ENCODE measurements around the gene SIPA1L3.
"Not testable (repeated sequence)": the region's sequence is repeated elsewhere in the genome, so short reads cannot be mapped to it uniquely, and the experiment has no call there.

SIPA1L3 gene

GRCh38 chr19:38022791-38023670, 116.0 kb downstream of the SIPA1L3 start:
- no peak for DNase-seq (ENCODE audit: low read depth in 2 of 2)

DNA sequence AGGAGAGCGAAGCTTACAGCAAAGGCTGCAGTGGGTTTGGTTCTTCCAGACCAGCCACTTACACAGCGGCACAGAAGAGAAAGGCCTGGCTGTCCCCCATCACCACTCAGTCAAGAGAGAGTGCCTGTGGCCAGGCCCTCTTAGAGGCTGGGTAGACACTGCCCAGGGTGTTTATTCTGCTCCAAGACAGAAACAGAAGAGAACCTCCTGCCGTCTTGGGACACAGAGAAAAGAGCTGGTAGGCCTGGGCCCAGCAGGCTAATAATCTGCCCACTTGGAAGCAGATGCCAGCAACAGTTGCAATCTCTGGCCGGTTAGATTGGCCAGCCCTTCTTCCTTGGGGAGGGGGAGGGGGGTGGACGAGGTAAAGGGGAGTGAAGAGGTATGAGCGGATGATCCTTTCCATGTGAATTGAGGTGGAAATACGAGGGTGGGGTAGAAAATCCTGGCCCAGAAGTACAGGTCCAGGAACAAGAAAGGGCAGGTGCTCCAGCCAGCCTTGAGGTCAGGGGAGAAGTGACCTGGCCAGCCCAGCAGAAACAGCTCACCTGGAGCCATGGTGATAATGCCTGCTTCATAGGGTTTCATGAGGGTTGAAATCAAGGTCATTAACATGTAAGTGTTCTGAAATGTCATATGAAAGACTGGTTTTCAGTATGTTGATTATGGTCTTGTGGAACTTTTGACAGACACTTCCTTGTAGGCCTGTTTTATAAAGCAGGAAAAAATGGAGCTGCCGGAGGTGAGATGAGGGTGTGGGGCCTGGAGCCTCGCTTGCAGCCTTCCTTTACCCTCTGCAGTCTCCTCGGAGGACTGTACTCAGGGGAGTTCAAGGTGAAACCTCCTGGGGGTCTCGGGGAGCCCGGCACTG, 116.9 kb downstream of the SIPA1L3 start:
- DNase-seq (ENCODE audit: low read depth in 2 of 2): no peak

DNA sequence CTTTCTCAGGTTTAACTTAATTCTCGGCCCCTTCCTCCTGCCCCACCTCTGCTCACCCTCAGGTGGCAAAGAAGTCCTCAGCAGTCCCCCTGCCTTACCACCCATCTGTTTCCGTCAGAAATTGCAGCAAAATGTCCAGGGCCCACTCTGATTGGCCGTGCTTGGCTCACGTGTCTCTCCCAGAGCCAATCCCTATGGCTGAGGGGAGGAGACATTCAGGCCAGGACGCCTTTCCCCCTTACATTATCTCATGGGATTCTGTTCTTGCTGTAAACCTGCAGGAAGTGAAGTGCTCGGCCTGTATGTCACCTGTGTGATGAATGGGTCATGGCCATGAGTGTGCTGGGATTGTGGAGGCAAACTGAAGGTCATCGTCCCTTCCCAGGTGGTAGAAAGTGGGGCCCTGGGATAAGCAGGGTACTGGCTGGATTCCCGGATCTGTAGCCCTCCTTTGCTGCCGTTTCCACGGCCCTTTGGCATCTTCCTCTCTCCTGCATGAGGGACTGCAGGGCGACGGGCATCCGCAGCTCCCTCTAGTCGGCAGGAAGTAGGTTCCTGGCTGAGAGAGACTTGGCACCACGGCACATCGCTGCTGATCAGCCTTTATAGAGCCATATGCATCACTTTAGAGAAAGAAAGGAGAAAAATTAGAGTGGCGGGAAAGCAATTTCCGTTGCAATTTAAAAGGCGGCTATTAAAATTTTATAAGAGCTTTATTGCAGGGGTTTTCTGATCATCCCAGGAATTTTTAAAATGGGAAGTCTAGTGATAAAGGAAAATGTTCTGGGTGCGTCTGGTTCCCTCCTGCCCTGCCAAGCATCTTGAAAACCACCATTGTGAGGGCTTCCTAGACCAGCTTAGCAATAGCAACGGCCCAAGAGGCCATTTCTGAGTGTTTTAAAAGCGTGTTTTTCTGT, 118.2 kb downstream of the SIPA1L3 start:
- no peak for DNase-seq (ENCODE audit: low read depth in 2 of 2)

DNA sequence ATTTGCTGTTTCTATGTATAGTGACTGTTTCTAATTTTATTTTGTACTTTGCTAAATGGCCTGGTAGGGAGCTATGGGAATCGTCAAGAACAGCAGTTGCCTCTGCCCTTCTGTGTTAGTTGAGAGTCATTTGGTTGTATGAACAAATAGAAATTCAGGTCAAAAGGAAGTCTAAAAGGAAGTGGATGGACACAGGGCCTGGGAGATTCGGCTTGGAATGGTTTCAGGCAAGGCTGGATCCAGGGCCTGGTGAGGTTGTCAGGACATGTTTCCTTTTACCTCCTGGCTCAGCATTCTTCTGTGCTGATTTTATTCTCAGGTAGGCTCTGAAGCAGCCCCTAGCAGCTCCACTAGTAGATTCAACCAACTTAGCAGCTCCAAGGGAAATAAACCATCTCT, 118.9 kb downstream of the SIPA1L3 start:
- DNase-seq (ENCODE audit: low read depth in 2 of 2): no peak

DNA sequence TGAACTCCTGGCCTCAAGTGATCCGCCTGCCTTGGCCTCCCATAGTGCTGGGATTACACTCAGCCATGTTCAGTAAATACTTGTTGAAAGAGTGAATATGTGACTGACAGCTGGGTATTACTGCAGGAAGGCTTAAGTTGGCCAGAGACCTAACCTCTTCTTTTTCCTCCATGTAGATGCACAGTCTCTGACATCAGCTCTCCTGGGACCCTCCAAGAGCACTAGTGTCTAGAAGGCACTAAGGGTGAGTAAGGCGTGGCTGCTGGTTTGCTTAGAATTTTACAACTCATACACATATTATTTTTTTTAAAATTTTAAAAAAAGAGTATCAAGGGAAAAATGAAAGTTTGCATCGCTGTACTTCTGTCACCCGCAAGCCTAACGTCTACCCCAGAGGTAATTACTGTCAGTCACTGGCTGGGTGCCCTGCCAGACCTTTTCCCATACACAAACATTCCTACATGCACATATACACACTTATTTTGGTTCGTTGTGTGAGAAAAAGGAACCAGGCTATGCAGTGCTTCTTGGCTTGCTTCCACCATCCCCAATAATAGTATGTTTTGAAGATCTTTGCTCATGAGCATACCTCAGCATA, 122.0 kb downstream of the SIPA1L3 start:
- DNase-seq (ENCODE audit: low read depth in 2 of 2): no peak

GRCh38 chr19:38030001-38030400, 123.0 kb downstream of the SIPA1L3 start:
- not testable (repeated sequence) for DNase-seq (ENCODE audit: low read depth in 2 of 2)

DNA sequence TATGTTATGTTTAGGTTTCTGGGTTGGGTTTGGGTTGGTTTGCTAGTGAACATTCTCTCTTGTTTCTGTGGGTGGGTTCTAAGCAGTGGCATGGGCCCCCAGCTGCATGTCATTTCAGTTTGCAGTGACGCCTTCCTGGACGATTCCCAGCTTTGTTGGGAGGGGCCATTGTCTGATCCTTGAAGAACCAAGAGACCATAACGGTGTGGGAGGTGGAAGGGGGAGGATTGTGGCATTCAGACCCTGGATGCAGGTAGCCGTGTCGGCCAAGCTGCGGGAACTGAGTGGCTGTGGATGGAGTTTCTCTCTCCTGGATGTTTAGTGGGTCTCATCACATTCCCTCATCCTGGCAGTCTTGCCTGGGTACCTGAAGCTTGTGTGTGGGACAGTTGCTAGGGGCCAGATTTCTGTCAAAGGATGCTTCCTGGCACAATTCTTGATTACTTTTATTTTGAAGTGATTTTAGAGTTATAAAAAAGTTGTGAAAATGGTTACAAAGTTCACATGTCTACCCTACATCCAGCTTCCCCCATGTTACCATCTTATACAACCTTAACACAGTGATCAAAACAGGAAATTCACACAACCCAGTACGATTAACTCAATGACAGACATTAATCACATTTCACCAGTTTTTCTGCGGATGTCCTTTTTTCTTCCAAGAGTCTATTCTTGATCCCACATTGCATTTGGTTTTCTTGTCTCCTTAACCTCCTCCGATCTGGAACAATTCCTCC, 123.8 kb downstream of the SIPA1L3 start:
- DNase-seq (ENCODE audit: low read depth in 2 of 2): no peak

- DNase-seq (ENCODE audit: low read depth in 2 of 2): no peak
Observed at GRCh38 chr19:38031423-38031770, 124.4 kb downstream of the SIPA1L3 start.

DNA sequence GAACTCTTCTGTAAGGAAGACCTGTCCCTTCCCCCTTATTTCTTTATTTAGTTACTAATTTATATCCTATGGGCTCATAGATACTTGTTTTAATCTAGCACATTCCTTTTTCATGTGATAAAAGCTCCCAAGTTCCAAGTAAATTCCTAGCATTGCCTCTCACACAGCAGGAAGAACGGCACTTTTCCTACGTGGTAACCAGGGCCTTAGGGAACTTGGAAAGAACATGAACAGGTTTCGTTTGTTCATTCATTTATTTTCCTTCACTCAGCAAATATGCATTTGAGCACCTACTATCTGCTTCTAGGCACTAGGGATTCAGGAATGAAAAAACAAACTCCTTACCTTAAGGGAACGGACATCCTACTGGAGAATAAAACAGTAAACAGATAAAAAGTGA, 125.1 kb downstream of the SIPA1L3 start:
- no peak for DNase-seq (ENCODE audit: low read depth in 2 of 2)

- no peak for DNase-seq (ENCODE audit: low read depth in 2 of 2)
Observed at GRCh38 chr19:38032951-38033350, 125.9 kb downstream of the SIPA1L3 start.

DNA sequence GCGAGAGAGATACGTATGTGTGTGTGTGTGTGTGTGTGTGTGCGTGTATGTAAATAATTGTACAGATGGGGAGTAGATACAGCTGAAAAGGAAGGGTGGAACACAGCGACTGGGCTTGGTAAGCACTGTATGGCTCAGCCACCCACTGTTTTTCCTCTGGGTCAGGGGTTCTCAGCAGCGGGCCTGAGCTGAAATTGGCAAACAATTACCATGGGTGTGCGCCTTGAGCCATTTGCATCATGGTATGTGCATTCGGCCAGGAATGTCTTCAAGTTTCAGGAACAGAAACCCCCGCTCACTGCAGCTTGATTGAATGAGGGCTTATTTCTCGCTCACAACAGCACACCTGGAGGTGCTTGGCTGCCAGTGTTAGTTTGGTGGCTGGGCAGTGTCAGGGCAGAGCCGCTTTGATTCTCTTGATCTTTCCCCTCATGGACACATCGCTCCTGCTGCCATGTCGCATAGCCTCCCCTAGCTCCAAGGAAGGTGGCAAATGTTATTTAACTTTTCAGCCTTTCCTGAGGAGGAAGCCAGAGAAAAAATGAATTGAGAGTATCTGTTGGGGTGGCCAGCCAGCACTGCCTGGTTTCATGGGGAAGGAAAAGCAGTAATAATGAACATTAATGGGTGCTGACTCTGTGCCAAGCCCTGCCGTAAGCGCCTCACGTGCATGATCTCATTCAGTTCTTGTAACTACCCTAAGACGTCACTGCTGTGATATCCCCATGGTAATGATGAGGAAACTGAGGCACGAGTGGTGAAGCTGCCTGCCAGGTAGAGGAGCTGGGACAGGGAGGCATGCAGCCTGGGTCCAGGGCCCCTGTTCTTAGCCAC, 126.9 kb downstream of the SIPA1L3 start:
- no peak for DNase-seq (ENCODE audit: low read depth in 2 of 2)

GRCh38 chr19:38034492-38034860, 127.5 kb downstream of the SIPA1L3 start:
- no peak for DNase-seq (ENCODE audit: low read depth in 2 of 2)

DNA sequence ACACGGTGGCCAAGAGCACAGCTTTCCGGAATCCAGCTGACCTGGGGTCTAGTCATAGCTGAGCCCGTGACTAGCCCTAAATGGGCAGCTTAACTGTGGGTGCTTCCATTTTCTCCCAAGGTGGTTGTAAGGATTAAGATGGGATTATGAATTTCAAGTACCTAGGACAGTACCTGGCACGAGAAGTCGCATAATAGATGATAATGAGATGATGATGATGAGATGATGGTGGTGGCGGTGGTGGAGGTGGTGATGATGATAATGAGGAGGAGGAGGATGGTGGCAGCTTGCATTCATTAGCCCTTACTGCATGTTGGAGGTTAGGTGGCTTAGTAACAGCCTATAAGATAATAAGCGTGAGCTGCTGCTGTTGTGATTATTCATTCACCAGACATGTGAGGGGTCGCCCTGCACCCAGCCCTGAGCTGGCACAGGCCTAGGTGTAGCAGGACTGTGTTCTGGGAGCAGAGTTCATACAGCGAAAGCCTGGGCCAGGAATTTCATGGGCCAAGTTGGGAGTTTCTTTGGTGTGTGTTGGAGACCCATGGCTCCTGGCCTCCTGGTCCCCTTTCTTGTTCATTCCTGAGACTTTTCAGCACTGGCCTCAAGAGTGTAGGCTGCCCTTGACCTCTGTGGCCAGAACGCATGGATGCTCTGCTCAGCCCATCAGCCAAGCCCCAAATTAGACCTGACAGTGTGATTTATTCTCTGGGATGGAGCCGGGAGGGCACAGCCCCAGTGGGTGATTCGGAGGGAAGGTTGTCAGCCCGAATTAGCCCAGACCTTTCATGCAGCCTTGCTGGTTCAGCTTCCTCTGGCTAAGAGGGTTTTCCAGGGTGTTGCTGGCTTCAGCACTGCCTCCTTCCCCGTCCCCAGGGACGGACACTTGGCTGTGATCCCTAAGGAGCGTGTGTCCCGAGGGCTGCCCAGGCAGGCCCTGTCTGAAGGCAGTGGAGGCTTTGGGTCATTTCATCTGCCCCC, 128.8 kb downstream of the SIPA1L3 start:
- DNase-seq (ENCODE audit: low read depth in 2 of 2): no peak

- no peak for DNase-seq (ENCODE audit: low read depth in 2 of 2)
Observed at GRCh38 chr19:38036707-38037611, 130.0 kb downstream of the SIPA1L3 start.

- no peak for DNase-seq (ENCODE audit: low read depth in 2 of 2)
Observed at GRCh38 chr19:38039966-38040365, 133.0 kb downstream of the SIPA1L3 start.

GRCh38 chr19:38042132-38042531, 135.1 kb downstream of the SIPA1L3 start:
- no peak for DNase-seq (ENCODE audit: low read depth in 2 of 2)

- no peak for DNase-seq (ENCODE audit: low read depth in 2 of 2)
Observed at GRCh38 chr19:38043649-38044144, 136.7 kb downstream of the SIPA1L3 start.
